ENCODE measurements around the gene PROSER3.
"Not testable (repeated sequence)": the region's sequence is repeated elsewhere in the genome, so short reads cannot be mapped to it uniquely, and the experiment has no call there.

Gene PROSER3

GRCh38 chr19:35791814-35792279 lies 33.9 kb downstream of the PROSER3 start:
- DNase-seq (ENCODE audit: low read depth): no peak

GRCh38 chr19:35792312-35792711 lies 34.3 kb downstream of the PROSER3 start:
- no peak for DNase-seq (ENCODE audit: low read depth)

GRCh38 chr19:35792888-35793287 lies 34.9 kb downstream of the PROSER3 start:
- no peak for DNase-seq (ENCODE audit: low read depth)

- DNase-seq (ENCODE audit: low read depth): no peak
These were observed 35.6 kb downstream of the PROSER3 start for GRCh38 chr19:35793381-35794165.

GRCh38 chr19:35795564-35795963 lies 37.6 kb downstream of the PROSER3 start:
- not testable (repeated sequence) for DNase-seq (ENCODE audit: low read depth)

GRCh38 chr19:35796645-35797542 lies 38.9 kb downstream of the PROSER3 start:
- DNase-seq (ENCODE audit: low read depth): no peak

- DNase-seq (ENCODE audit: low read depth): no peak
These were observed 39.7 kb downstream of the PROSER3 start for GRCh38 chr19:35797663-35798062.

GRCh38 chr19:35801828-35802227 lies 43.9 kb downstream of the PROSER3 start:
- DNase-seq (ENCODE audit: low read depth): no peak

- no peak for DNase-seq (ENCODE audit: low read depth)
These were observed 47.6 kb downstream of the PROSER3 start for GRCh38 chr19:35805526-35806102.

- DNase-seq (ENCODE audit: low read depth): no peak
These were observed 48.6 kb downstream of the PROSER3 start for GRCh38 chr19:35806597-35806996.

- DNase-seq (ENCODE audit: low read depth): no peak
These were observed 49.7 kb downstream of the PROSER3 start for GRCh38 chr19:35807633-35808032.

- DNase-seq (ENCODE audit: low read depth): no peak
These were observed 53.6 kb downstream of the PROSER3 start for GRCh38 chr19:35811317-35812219.

- no peak for DNase-seq (ENCODE audit: low read depth)
These were observed 54.5 kb downstream of the PROSER3 start, which contains the start of gene PRODH2 for GRCh38 chr19:35812220-35813042. PRODH2 (minus strand) TSS chr19:35812845; CDS start chr19:35812805, 40 bp downstream.

GRCh38 chr19:35813043-35813890 lies 55.3 kb downstream of the PROSER3 start:
- DNase-seq (ENCODE audit: low read depth): no peak

- no peak for DNase-seq (ENCODE audit: low read depth)
These were observed 58.3 kb downstream of the PROSER3 start for GRCh38 chr19:35816262-35816661.

- DNase-seq (ENCODE audit: low read depth): no peak
These were observed 58.9 kb downstream of the PROSER3 start for GRCh38 chr19:35816846-35817245.

- DNase-seq (ENCODE audit: low read depth): no peak
These were observed 60.5 kb downstream of the PROSER3 start for GRCh38 chr19:35818445-35818844.

All from activated T-cell treated with anti-CD3 and anti-CD28 coated beads for 1 hour (primary cell).